Urothelium cell line (cell line): Measurements from ENCODE around the gene ESPNL.

Source experiments
- DNase-seq: peaks from one replicate; pipeline ENCODE4 v3.0.0; 2011; ENCODE audit warnings: low spot score, mixed read lengths
- FAIRE-seq: peaks from 2 replicates; lab custom pipeline; 2011; peaks lifted over from hg19 to GRCh38; lab: Jason Lieb, UNC

Gene ESPNL

GRCh38 chr2:238152771-238153688 is 52.9 kb downstream of the ESPNL start:
- DNase-seq (no peak), FAIRE-seq (no peak)

- DNase-seq (no peak), FAIRE-seq (peak; percentile 13)
Measured at GRCh38 chr2:238154570-238154969, 54.4 kb downstream of the ESPNL start.

- DNase-seq (no peak), FAIRE-seq (no peak)
Measured at GRCh38 chr2:238155051-238155760, 55.1 kb downstream of the ESPNL start.

- DNase-seq (no peak), FAIRE-seq (no peak)
Measured at GRCh38 chr2:238155761-238156694, 55.9 kb downstream of the ESPNL start.

GRCh38 chr2:238157506-238158017 is 57.4 kb downstream of the ESPNL start:
- FAIRE-seq (no peak), DNase-seq (no peak)

- FAIRE-seq (no peak), DNase-seq (no peak)
Measured at GRCh38 chr2:238158018-238158508, 57.9 kb downstream of the ESPNL start.

- FAIRE-seq (peak; percentile 5), DNase-seq (peak; percentile 88)
Measured at GRCh38 chr2:238158509-238159070, 58.5 kb downstream of the ESPNL start, which contains the start of gene ERFE. TSS of gene ERFE (plus strand) at chr2:238158970. CDS start at chr2:238159008, 38 bp downstream.

GRCh38 chr2:238159071-238159539 is 59.0 kb downstream of the ESPNL start:
- DNase-seq (peak; percentile 56), FAIRE-seq (no peak)

- DNase-seq (no peak), FAIRE-seq (no peak)
Measured at GRCh38 chr2:238159661-238160205, 59.6 kb downstream of the ESPNL start.

GRCh38 chr2:238160206-238161129 is 60.3 kb downstream of the ESPNL start:
- DNase-seq, result peak; percentile 36
- no peak for FAIRE-seq

GRCh38 chr2:238161291-238162051 is 61.3 kb downstream of the ESPNL start:
- no peak for FAIRE-seq
- no peak for DNase-seq

GRCh38 chr2:238162251-238162845 is 62.2 kb downstream of the ESPNL start:
- no peak for FAIRE-seq
- DNase-seq, result no peak

GRCh38 chr2:238162846-238163441 is 62.8 kb downstream of the ESPNL start:
- DNase-seq (no peak), FAIRE-seq (no peak)

GRCh38 chr2:238163481-238164198 is 63.5 kb downstream of the ESPNL start:
- DNase-seq, result no peak
- no peak for FAIRE-seq

- FAIRE-seq (no peak), DNase-seq (no peak)
Measured at GRCh38 chr2:238164906-238165287, 64.8 kb downstream of the ESPNL start.

GRCh38 chr2:238165288-238165921 is 65.3 kb downstream of the ESPNL start:
- FAIRE-seq (no peak), DNase-seq (no peak)
